Stimulated activated CD4-positive, alpha-beta T cell treated with anti-CD3 and anti-CD28 coated beads, Interleukin-15, amount 100 ng/mL, for 1 hour (primary cell): Measurements from ENCODE around the gene EIPR1.

Experiments
- DNase-seq, 2 donors: peaks; one replicate each; pipeline ENCODE4 v3.0.0-alpha.2; 2020; ENCODE audit warnings: low read depth in 1 of 2, low spot score in 1 of 2

Gene EIPR1

GRCh38 chr2:3277748-3278520 is 99.7 kb downstream of the EIPR1 start:
- DNase-seq, result no peak

DNA sequence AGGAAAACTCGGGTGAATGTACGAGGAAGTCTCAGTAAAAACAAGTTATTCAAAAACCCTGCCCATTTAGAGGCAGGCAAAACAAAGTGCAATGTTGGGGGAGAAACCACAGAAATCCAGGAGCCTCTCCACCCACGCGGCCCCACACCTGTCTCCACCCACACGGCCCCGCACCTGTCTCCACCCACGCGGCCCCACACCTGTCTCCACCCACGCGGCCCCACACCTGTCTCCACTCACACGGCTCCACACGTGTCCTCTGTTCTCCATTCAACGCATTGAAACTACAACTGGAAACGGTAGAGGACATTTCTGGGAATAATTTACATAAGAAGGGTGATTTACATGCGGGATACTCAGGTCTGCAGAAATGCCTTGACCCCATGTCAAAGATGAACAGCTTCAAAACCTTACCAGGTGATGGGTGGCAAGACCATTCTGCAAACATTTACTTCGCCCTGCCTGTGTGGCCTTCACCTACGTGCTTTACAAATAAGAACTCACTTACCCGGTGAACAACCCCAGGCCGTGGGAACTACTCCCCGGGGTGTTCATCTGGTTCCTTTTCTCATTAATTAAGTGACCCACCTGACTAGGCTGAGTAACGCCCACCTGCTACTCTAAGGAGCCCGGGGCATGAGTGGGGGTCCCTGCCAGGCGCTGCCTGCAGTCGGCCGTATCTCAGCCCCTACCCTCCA is 100.4 kb downstream of the EIPR1 start:
- no peak for DNase-seq

DNA sequence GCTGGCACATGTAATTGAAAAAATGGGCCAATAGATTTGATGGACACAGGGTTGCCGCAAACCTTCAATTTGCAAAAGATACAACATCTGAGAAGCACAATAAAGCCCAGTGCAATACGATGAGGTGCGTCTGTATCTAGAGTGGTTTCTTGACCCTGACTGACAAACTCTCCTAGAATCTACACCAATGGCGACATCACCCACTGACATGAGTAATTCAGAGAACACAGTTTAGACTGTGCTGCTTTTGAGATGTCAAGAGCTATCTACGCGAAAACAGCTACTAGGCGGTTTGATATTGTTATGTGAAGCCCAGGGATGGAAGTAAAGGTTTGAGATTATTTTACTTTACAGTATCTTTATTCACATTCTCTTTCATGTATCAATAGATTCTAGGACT is 104.9 kb downstream of the EIPR1 start:
- DNase-seq, result no peak

DNA sequence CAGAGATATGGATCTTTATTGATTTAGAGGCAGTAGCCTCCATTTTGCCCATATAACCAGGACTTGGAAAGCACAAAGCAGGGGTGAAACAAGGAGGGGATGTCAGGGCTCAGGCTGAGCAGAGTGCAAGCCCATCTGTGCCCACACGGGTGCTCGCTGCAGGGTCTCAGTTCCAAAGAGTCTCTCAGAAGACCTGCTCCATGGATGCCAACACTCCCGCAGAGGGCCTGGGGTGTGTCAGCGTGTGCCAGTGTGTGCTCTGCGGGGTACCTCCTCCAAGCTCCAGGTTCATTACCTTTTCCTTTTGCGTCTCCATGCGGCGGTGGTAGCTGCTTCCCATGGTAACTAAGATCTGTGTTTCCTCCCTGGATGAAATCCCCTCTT is 107.5 kb downstream of the EIPR1 start:
- no peak for DNase-seq

DNA sequence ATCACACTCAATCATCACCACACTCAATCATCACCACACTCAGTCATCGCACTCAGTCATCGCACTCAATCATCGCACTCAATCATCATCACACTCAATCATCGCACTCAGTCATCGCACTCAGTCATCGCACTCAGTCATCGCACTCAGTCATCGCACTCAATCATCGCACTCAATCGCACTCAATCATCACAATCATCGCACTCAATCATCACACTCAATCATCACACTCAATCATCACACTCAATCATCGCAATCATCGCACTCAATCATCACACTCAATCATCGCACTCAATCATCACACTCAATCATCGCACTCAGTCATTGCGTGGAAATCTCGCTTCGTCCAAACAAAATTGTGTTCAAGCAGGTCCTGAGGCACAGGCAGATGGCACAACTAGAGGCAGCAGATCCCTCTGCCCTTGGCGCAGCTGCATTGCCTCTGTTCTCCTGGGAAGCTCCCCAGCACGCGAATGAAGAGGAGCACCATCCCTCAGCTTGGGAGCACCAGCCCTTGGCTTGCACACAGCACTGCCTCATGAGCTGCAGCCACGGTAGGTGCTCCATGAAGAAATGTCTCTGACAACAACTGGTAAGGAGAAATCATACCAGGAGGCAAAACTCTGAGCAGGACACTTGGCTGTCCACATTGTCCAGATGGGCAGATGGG is 108.1 kb downstream of the EIPR1 start:
- DNase-seq, result no peak

GRCh38 chr2:3268705-3269029 is 109.0 kb downstream of the EIPR1 start:
- DNase-seq, result no peak

GRCh38 chr2:3267869-3268704 is 109.5 kb downstream of the EIPR1 start:
- DNase-seq, result no peak

- DNase-seq, result no peak
Measured at GRCh38 chr2:3266925-3267867, 110.4 kb downstream of the EIPR1 start.

- DNase-seq, result no peak
Measured at GRCh38 chr2:3265981-3266924, 111.4 kb downstream of the EIPR1 start.

DNA sequence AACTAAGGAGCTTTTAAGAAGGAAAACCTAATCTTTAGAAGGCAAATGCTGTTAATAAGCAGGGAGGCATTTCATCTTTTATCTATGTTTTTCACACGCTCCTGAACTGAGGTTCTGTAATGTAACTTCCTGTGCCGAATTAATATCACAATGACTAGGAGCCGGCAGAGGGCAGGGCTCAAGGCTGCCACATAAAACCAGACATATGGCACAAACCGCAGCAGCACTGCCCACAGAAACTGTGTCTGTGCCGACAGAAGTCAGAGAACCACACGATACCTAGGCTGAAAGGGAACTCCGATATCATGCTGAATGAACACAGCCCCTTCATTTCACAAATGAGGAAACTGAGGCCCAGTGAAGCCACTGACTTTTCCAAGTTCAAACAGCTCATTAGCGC is 112.1 kb downstream of the EIPR1 start:
- no peak for DNase-seq

DNA sequence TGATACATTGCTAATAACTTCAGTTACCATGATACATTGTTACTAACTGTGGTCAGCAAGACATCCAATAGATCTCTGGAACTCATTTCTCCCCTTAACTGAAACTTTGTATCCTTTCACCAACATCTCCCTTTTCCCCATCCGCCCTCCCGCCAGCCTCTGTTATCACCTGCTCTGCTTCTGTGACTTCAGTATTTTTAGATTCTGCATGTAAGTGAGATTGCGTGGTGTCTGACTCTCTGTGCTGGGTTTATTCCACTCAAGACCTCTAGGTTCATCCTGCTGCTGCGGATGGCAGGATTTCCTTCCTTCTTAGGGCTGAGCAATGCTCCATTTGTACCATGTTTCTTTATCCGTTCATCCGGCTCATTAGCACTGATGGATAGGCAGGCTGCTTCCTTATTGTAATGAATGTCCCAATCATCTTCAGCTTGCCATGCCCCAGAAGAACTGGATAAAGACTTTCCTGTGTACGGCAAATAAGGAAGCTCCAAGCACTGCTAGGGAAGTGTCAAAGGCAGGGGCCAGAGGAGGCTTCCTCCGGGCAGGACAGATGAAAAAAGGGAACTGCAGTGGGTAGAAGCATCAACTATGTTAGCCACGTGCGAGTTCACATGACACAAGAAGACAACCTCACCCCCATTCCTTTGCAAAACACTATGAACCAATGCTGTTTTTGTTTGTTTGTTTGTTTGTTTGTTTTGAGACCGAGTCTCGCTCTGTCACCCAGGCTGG is 113.4 kb downstream of the EIPR1 start:
- no peak for DNase-seq

- no peak for DNase-seq
Measured at GRCh38 chr2:3263487-3263886, 114.1 kb downstream of the EIPR1 start.

- no peak for DNase-seq
Measured at GRCh38 chr2:3262437-3263388, 114.9 kb downstream of the EIPR1 start.

- no peak for DNase-seq
Measured at GRCh38 chr2:3261511-3261910, 116.1 kb downstream of the EIPR1 start.

GRCh38 chr2:3260959-3261358 is 116.7 kb downstream of the EIPR1 start:
- no peak for DNase-seq

DNA sequence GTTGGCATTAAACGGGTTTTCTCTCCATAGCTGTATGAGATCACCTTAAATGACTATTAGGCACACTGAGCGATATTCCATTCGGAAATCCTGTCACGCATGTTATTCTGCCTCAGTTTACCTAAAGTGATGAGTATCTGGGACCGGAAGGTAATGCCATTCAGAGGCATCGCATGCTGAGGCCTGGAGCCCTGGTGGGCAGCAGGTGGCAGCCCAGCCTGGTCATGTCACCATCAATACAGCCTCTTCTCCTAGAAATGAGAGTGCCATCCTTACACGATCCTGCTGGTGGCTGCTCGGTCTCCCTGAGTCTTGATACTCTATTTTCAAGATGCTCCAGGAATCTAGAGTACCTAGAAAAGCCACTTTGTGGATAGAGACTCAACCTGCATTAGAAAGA is 119.8 kb downstream of the EIPR1 start:
- no peak for DNase-seq

DNA sequence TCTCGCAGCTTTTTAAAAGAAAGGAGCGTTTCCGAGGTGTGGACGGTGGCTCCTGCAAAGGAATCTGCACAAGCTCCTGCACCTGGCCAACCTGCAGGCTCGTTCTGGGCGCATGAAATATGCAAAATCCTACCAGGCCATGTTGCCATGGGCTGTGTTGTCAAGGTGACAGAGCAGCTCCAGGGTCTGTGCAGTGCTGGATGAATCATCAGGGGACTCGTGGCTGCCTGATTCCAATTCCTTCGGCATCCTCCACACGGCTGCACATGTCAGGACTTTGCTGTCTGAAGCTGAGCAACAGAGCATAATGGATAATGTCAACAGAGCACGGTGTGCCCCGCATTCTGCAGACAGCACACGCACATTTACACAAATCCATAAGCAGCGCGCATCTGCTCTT is 120.5 kb downstream of the EIPR1 start:
- no peak for DNase-seq

- DNase-seq, result no peak
Measured at GRCh38 chr2:3256605-3257004, 121.0 kb downstream of the EIPR1 start.
